GM12892 (cell line): Measurements from ENCODE around the gene CDH11.

ENCODE experiments used
- POLR2A ChIP-seq: IDR thresholded peaks from 2 replicates; pipeline ENCODE4 v1.6.1; 2011; ENCODE audit warnings: low read depth, low read length, control low read depth
- POLR2AphosphoS5 ChIP-seq: IDR thresholded peaks from 2 replicates; pipeline ENCODE4 v1.6.1; 2011; ENCODE audit warnings: low read depth, low read length, control low read depth
- TAF1 ChIP-seq: IDR thresholded peaks from 2 replicates; pipeline ENCODE4 v1.6.1; 2011; ENCODE audit warnings: low read depth, mild to moderate bottlenecking, control low read depth, low read length, borderline replicate concordance

DNA sequence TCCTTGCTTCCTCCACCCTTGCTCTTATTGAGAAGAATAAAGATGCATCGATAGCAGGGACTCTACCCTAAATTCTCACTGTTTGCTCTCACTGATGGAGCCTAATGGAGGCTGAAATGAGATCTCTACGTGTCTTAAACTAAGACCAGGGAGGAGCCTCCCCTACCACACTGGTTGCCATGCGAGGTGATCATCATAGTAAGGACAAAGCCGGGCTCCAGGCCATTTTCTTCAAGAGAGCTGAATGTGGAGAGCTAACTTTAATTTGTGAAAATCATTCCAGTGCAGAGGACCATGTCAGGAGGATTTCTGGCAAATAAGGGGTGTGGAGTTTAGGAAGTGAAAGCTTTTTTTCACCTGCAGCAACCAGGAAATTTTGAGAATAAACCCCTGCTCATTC, 5.6 kb downstream of the CDH11 start:
- TF ChIP-seq POLR2A (no peak), POLR2AphosphoS5 (no peak), TAF1 (no peak)
